Skeletal muscle cell (primary cell): ENCODE measurements around the gene GABRD.

Experiments
- DNase-seq: peaks from one replicate; pipeline ENCODE4 v3.0.0-alpha.2; 2010; ENCODE audit warnings: low read depth
- H3K4me3 ChIP-seq: 2 replicates; pipeline ENCODE4 v1.5.1; 2011; ENCODE audit warnings: low read depth, mild to moderate bottlenecking, control low read depth, low read length, moderate library complexity

The GABRD gene

GRCh38 chr1:2047749-2048729 lies 28.9 kb downstream of the GABRD start:
- no peak for DNase-seq
- H3K4me3 ChIP-seq: no peak overlapping the region

GRCh38 chr1:2049225-2049717 lies 30.1 kb downstream of the GABRD start:
- DNase-seq: no peak
- no peak overlapping the region for H3K4me3 ChIP-seq

GRCh38 chr1:2049718-2050431 lies 30.7 kb downstream of the GABRD start, which contains the start of gene PRKCZ:
Gene PRKCZ (plus strand): TSS chr1:2050411. CDS start chr1:2050631, 220 bp downstream.
- no peak for DNase-seq
- H3K4me3 ChIP-seq: peak within 1 kb of the TSS; percentile 22

GRCh38 chr1:2050461-2050792 lies 31.3 kb downstream of the GABRD start:
- no peak overlapping the region for H3K4me3 ChIP-seq
- no peak for DNase-seq

GRCh38 chr1:2050793-2051682 lies 31.9 kb downstream of the GABRD start:
- DNase-seq: no peak
- H3K4me3 ChIP-seq: no peak overlapping the region

- DNase-seq: no peak
- no peak overlapping the region for H3K4me3 ChIP-seq
Observed at GRCh38 chr1:2052054-2052679, 33.0 kb downstream of the GABRD start.

GRCh38 chr1:2052756-2053155 lies 33.6 kb downstream of the GABRD start:
- no peak overlapping the region for H3K4me3 ChIP-seq
- DNase-seq: no peak

GRCh38 chr1:2053217-2053616 lies 34.1 kb downstream of the GABRD start:
- no peak overlapping the region for H3K4me3 ChIP-seq
- no peak for DNase-seq

- no peak overlapping the region for H3K4me3 ChIP-seq
- DNase-seq: no peak
Observed at GRCh38 chr1:2053784-2054376, 34.7 kb downstream of the GABRD start.

- no peak for DNase-seq
- no peak overlapping the region for H3K4me3 ChIP-seq
Observed at GRCh38 chr1:2054560-2054959, 35.4 kb downstream of the GABRD start.

- no peak for DNase-seq
- no peak overlapping the region for H3K4me3 ChIP-seq
Observed at GRCh38 chr1:2055911-2056575, 36.9 kb downstream of the GABRD start.

GRCh38 chr1:2056955-2057590 lies 37.9 kb downstream of the GABRD start:
- no peak for DNase-seq
- H3K4me3 ChIP-seq: no peak overlapping the region

GRCh38 chr1:2059290-2059953 lies 40.3 kb downstream of the GABRD start:
- no peak for DNase-seq
- H3K4me3 ChIP-seq: no peak overlapping the region

- no peak for DNase-seq
- H3K4me3 ChIP-seq: no peak overlapping the region
Observed at GRCh38 chr1:2060072-2060471, 40.9 kb downstream of the GABRD start.

- no peak for DNase-seq
- no peak overlapping the region for H3K4me3 ChIP-seq
Observed at GRCh38 chr1:2060535-2060934, 41.4 kb downstream of the GABRD start.

GRCh38 chr1:2061065-2061778 lies 42.1 kb downstream of the GABRD start:
- no peak overlapping the region for H3K4me3 ChIP-seq
- DNase-seq: no peak

- no peak for DNase-seq
Observed at GRCh38 chr1:2065699-2066098, 46.6 kb downstream of the GABRD start.

More at GRCh38 chr1:2065699-2066098, 46.6 kb downstream of the GABRD start:
- no peak overlapping the region for H3K4me3 ChIP-seq
